SU-DHL-6 (cell line): Measurements from ENCODE around the gene GABRA4.

Experiments used
- H2AFZ ChIP-seq: fragments of 200-600 bp; sonication (generic); 2 replicates; pipeline ENCODE4 v1.6.1; 2014; ENCODE audit warnings: low read depth, mild to moderate bottlenecking, moderate library complexity, mixed read lengths, antibody characterized with exemption, low read length; ENCODE audit not compliant: severe bottlenecking
- H3F3A ChIP-seq: fragments of 200-600 bp; shearing (Covaris generic); 2 replicates; pipeline ENCODE4 v1.6.0; 2016; ENCODE audit warnings: antibody characterized with exemption, mild to moderate bottlenecking; ENCODE audit not compliant: insufficient read depth
- H3K27ac ChIP-seq: fragments of 200-600 bp; sonication (generic); 2 replicates; pipeline ENCODE4 v1.5.1; 2016; ENCODE audit warnings: low read depth, mild to moderate bottlenecking, low read length, moderate library complexity, mixed read lengths
- H3K27me3 ChIP-seq: fragments of 200-600 bp; sonication (generic), shearing (Covaris generic); 2 replicates; pipeline ENCODE4 v1.6.0; 2014; ENCODE audit warnings: mild to moderate bottlenecking, low read length
- H3K36me3 ChIP-seq: fragments of 200-600 bp; sonication (generic); 2 replicates; pipeline ENCODE4 v1.6.1; 2014; ENCODE audit warnings: mild to moderate bottlenecking, low read length, mixed read lengths
- H3K4me2 ChIP-seq: fragments of 300-600, 200-600 bp; shearing (Covaris generic), sonication (generic); 2 replicates; pipeline ENCODE4 v1.6.0; 2014; ENCODE audit warnings: low read length, low read depth, mild to moderate bottlenecking; ENCODE audit not compliant: poor library complexity, severe bottlenecking
- H3K4me3 ChIP-seq: fragments of 200-600 bp; sonication (generic); 2 replicates; pipeline ENCODE4 v1.5.1; 2014; ENCODE audit warnings: antibody characterized with exemption, low read length, mild to moderate bottlenecking, mixed read lengths; ENCODE audit not compliant: insufficient read depth, poor library complexity, severe bottlenecking
- H3K79me2 ChIP-seq: fragments of 200-600 bp; sonication (generic); 2 replicates; pipeline ENCODE4 v1.6.1; 2014; ENCODE audit warnings: mild to moderate bottlenecking, low read length, moderate library complexity; ENCODE audit not compliant: insufficient read depth
- H3K9ac ChIP-seq: fragments of 200-600 bp; sonication (generic); 2 replicates; pipeline ENCODE4 v1.7.0; 2014; ENCODE audit warnings: mild to moderate bottlenecking, low read length
- H3K9me2 ChIP-seq: fragments of 200-600 bp; sonication (generic); replicated peaks from 2 replicates; pipeline ENCODE4 v1.6.1; 2014; ENCODE audit warnings: low read length; ENCODE audit not compliant: insufficient read depth
- H3K9me3 ChIP-seq: fragments of 200-600 bp; sonication (generic); 2 replicates; pipeline ENCODE4 v1.6.1; 2014; ENCODE audit warnings: low read length, mixed read lengths; ENCODE audit not compliant: insufficient read depth
- H4K20me1 ChIP-seq: fragments of 200-600 bp; sonication (generic); 2 replicates; pipeline ENCODE4 v1.6.1; 2014; ENCODE audit warnings: low read depth, mild to moderate bottlenecking, antibody characterized with exemption, low read length, moderate library complexity, mixed read lengths
- CTCF ChIP-seq: fragments of 200-600 bp; sonication (generic); IDR thresholded peaks from one replicate; pipeline ENCODE4 v1.5.1; 2017; ENCODE audit warnings: antibody characterized with exemption, mild to moderate bottlenecking, low read length, moderate library complexity; ENCODE audit not compliant: insufficient read depth, poor library complexity, severe bottlenecking
- EZH2phosphoT487 ChIP-seq: fragments of 200-600 bp; sonication (generic), shearing (Covaris generic); conservative IDR thresholded peaks from 2 replicates; pipeline ENCODE4 v1.6.1; 2018; ENCODE audit warnings: mild to moderate bottlenecking, antibody characterized with exemption, low read length, moderate library complexity, mixed read lengths

The GABRA4 gene

GRCh38 chr4:47032405-47033106 is 39.2 kb upstream of the GABRA4 start:
- H3K4me3 ChIP-seq: no peak overlapping the region
- H3K9ac ChIP-seq: no peak overlapping the region
- H3K4me2 ChIP-seq: no peak overlapping the region

GRCh38 chr4:47031751-47032404 is 38.5 kb upstream of the GABRA4 start:
- Histone ChIP-seq H3K36me3 (no peaks in the 10 kb centered on the region), H3K4me3 (no peak overlapping the region)
- no peak for TF ChIP-seq EZH2phosphoT487
- no peak for TF ChIP-seq CTCF

More at GRCh38 chr4:47032405-47033106, 39.2 kb upstream of the GABRA4 start:
- no peaks in the 10 kb centered on the region for H3K9me2 ChIP-seq
- H2AFZ ChIP-seq: no peak overlapping the region
- H3K9me3 ChIP-seq: no peaks in the 10 kb centered on the region
- no peaks in the 10 kb centered on the region for H3K36me3 ChIP-seq
- no peak for TF ChIP-seq CTCF
- no peak for TF ChIP-seq EZH2phosphoT487
- no peak overlapping the region for H3K27ac ChIP-seq
- no peaks in the 10 kb centered on the region for H3K27me3 ChIP-seq
- H3F3A ChIP-seq: no peaks in the 10 kb centered on the region
- no peaks in the 10 kb centered on the region for H4K20me1 ChIP-seq
- no peaks in the 10 kb centered on the region for H3K79me2 ChIP-seq

GRCh38 chr4:47031011-47031678 is 37.8 kb upstream of the GABRA4 start, which contains the start of gene GABRB1:
TSS of gene GABRB1 (plus strand) at chr4:47031567.
- Histone ChIP-seq H3K9me3 (no peaks in the 10 kb centered on the region), H3K4me2 (no peak within 1 kb of the TSS), H2AFZ (no peak within 1 kb of the TSS), H3F3A (no peaks in the 10 kb centered on the region), H3K4me3 (no peak within 1 kb of the TSS), H3K27me3 (no peaks in the 10 kb centered on the region), H3K9me2 (no peaks in the 10 kb centered on the region), H3K79me2 (no peaks in the 10 kb centered on the region), H3K9ac (no peak within 1 kb of the TSS), H4K20me1 (no peaks in the 10 kb centered on the region), H3K27ac (no peak within 1 kb of the TSS), H3K36me3 (no peaks in the 10 kb centered on the region)
- TF ChIP-seq CTCF: no peak
- TF ChIP-seq EZH2phosphoT487: no peak

More at GRCh38 chr4:47031751-47032404, 38.5 kb upstream of the GABRA4 start:
- Histone ChIP-seq H3F3A (no peaks in the 10 kb centered on the region), H2AFZ (no peak overlapping the region), H3K9ac (no peak overlapping the region), H3K4me2 (no peak overlapping the region), H3K79me2 (no peaks in the 10 kb centered on the region), H3K27me3 (no peaks in the 10 kb centered on the region), H3K9me2 (no peaks in the 10 kb centered on the region), H3K9me3 (no peaks in the 10 kb centered on the region), H3K27ac (no peak overlapping the region), H4K20me1 (no peaks in the 10 kb centered on the region)
